K562 (cell line): ENCODE measurements around the gene RAD17.

Source experiments
- BDP1 ChIP-seq: IDR thresholded peaks from 3 replicates; pipeline ENCODE4 v1.6.1; 2011; ENCODE audit not compliant: insufficient read length, insufficient read depth
- CEBPG ChIP-seq, 3 experiments: fragments of 200-800 bp in 1 of 3; sonication (Bioruptor generic) in 1 of 3; sonication (generic) in 1 of 3; formaldehyde crosslinking in 1 of 3; IDR thresholded peaks in 2 of 3; conservative IDR thresholded peaks in 1 of 3; 2 replicates each; pipeline versions ENCODE4 v1.6.1 to v1.8.0; 2016 to 2022; ENCODE audit warnings: missing compliant biosample characterization in 2 of 3, missing genetic modification characterization in 2 of 3, mild to moderate bottlenecking in 1 of 3, missing genetic modification reagents in 1 of 3
- CREM ChIP-seq: IDR thresholded peaks from 2 replicates; pipeline ENCODE4 v1.6.1; 2014; ENCODE audit warnings: antibody characterized with exemption, low read depth
- CTCF ChIP-seq, 3 experiments: IDR thresholded peaks in 2 of 3; conservative IDR thresholded peaks in 1 of 3; 2 replicates each; pipeline ENCODE4 v1.5.1; 2011 to 2012; ENCODE audit warnings: low read length in 3 of 3, mild to moderate bottlenecking in 3 of 3, control low read depth in 2 of 3, improper control_type of control experiment in 1 of 3, inconsistent platforms in 1 of 3, low read depth in 1 of 3, mixed read lengths in 1 of 3, moderate library complexity in 1 of 3; ENCODE audit not compliant: insufficient read depth in 2 of 3
- FOS ChIP-seq: IDR thresholded peaks from 3 replicates; pipeline ENCODE4 v1.6.1; 2011; ENCODE audit not compliant: insufficient read length; ENCODE audit errors: extremely low read depth
- GTF2B ChIP-seq: IDR thresholded peaks from 2 replicates; pipeline ENCODE4 v1.6.1; 2011; ENCODE audit not compliant: insufficient read length; ENCODE audit errors: extremely low read depth
- GTF2F1 ChIP-seq: IDR thresholded peaks from 2 replicates; pipeline ENCODE4 v1.6.1; 2011; ENCODE audit warnings: low read depth, low read length, improper control_type of control experiment
- MTA3 ChIP-seq: fragments of 450-650 bp; formaldehyde crosslinking; IDR thresholded peaks from 2 replicates; pipeline ENCODE4 v1.6.1; 2017; ENCODE audit warnings: mild to moderate bottlenecking, borderline replicate concordance
- NONO ChIP-seq, 2 experiments: fragments of 200-400 bp in 1 of 2; fragments of 450-650 bp in 1 of 2; formaldehyde crosslinking in 1 of 2; IDR thresholded peaks; 2 replicates each; pipeline ENCODE4 v1.6.1; 2017; ENCODE audit warnings: low read depth in 2 of 2, mild to moderate bottlenecking in 2 of 2, moderate library complexity in 2 of 2, low read length in 1 of 2
- SNRNP70 ChIP-seq: fragments of 200-400 bp; formaldehyde crosslinking; optimal IDR thresholded peaks from 2 replicates; pipeline ENCODE3; 2017; ENCODE audit warnings: low read depth, low read length
- ZNF449 ChIP-seq: fragments of 250-450 bp; sonication (Bioruptor Pico); IDR thresholded peaks from 2 replicates; pipeline ENCODE4 v1.8.0; 2022; ENCODE audit warnings: moderate library complexity, mild to moderate bottlenecking, inconsistent platforms

DNA sequence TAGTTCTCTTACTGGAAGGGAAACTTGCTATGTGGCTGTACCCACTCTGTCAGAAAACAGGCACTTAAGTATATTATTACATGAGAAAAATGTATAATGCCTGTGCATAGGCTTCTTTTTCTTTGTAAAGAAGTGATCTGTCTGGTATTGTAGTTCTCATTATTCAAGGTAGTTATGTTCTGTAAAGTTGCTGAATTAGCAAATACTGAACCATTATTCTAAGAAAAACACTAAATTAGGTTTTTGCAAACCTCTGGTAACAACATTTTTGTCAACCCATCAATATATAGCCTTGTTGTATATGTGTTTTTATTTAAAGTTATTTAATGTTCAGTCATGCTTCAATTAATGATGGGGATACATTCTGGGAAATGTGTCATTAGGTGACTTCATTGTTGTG is 8.8 kb downstream of the RAD17 start:
- TF ChIP-seq CREM: no peak
- TF ChIP-seq GTF2F1: no peak
- no peak for TF ChIP-seq BDP1
- no peak for TF ChIP-seq CTCF (IDR thresholded peaks at IDR 0.05 in 2 of 3, conservative IDR thresholded peaks at IDR 0.05 in 1 of 3; ENCODE audit: insufficient read depth in 2 of 3, low read depth in 1 of 3, low read length in 3 of 3)
- TF ChIP-seq FOS: no peak
- TF ChIP-seq SNRNP70: no peak
- TF ChIP-seq CEBPG (CRISPR knock-in tag; IDR thresholded peaks at IDR 0.05): no peak
- TF ChIP-seq CEBPG (tag; conservative IDR thresholded peaks at IDR 0.05 in 1 of 2, IDR thresholded peaks at IDR 0.05 in 1 of 2): no peak
- no peak for TF ChIP-seq GTF2B
- TF ChIP-seq NONO (IDR thresholded peaks at IDR 0.05; ENCODE audit: low read depth in 2 of 2, low read length in 1 of 2): no peak
- no peak for TF ChIP-seq ZNF449 (CRISPR knock-in tag)
- no peak for TF ChIP-seq MTA3
